NCI-H2029 (cell line): Measurements from ENCODE around the gene SERPINI1.

Experiments used
- DNase-seq: peaks from one replicate; lab custom pipeline; 2025; lab: John Stamatoyannopoulos, UW

Gene SERPINI1

DNA sequence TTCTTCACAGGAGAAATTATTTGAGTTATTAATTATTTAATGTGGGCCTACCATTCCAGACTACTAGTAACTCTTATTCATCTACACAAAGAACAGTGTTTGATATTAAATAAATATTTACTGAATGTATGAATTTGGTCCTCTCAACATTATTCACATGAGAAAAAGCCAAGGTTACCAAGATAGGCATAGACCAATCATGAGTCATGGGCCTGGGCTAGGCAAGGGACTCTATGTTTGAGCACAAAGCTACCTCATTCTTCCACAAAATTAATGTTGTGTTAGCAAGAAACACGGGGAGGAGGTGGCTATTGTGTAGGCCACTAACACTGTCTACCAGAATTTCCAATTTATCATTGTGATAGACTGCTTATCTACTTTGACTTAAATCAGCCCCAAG is 115.7 kb downstream of the SERPINI1 start:
- no peak for DNase-seq

DNA sequence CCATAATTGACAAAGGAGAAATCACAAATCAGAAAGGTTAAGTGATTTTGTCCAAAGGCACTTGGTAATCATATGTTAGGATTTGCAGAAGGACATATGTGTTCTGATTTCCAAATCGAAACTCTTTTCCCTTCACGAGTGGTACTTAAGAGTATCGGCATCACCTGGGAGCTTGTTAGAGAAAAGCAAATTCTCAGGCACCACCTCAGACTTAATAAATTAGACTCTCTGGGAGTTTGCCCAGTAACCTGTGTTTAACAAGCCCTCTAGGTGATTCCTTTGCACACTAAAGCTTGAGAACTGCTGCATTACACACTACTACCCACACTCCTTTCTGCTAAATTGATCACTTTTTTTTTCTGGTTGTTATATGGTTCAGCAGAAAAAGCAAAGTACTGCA is 116.2 kb downstream of the SERPINI1 start:
- DNase-seq, result no peak

DNA sequence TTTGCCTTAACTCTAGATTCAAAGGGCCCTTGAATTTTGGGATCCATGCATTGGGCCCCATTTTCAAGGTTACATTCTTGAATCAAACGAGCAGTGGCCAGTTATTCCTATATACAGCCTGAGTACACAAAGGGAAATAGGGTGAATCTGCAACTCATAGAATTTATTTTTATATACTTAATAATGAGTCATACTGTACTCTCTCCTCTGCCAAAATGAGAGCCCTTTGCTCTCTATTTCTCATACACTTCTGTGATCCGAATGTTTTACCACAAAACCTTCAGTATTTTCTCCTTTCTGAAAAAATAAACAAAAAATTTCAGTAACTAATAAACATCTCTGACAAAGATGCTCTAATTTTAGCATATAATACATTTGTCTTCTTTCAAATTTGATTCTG is 116.7 kb downstream of the SERPINI1 start:
- DNase-seq, result no peak

DNA sequence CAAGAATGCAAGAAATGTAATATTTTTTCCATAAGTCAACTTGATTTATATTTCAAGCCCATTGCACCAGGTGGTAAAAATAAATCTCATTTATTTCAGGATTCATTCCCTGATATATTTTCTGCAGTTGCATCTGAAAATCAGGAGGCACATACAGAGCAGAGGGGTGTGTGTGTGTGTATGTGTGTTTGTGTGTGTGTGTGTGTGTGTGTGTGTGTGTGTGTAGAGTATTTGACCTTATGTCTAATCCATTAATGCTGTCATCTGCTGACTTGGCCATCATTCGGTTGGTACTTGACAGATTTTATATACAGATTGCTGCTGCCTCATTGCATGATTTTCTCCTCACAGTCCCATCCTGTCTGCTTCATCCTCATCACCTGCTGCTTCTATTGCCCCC is 118.5 kb downstream of the SERPINI1 start:
- no peak for DNase-seq

DNA sequence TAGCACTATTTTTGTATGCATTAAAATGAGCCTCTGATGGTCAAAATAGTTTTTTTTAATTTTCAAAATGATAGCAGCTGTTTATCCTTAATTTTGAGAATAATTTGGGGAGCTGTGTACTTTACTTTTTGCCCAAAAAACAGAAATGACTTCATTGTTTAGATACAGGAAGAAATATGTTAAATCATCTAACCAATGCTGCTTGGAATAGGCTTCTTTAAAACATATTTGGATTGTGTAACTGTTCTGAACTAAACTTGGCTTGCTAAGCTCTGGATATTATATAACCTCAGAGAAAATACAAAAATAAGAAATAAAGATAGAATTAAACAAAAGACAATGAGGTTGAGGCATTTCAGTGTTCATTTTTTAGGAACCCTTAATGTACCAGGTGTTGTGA is 119.3 kb downstream of the SERPINI1 start:
- no peak for DNase-seq

DNA sequence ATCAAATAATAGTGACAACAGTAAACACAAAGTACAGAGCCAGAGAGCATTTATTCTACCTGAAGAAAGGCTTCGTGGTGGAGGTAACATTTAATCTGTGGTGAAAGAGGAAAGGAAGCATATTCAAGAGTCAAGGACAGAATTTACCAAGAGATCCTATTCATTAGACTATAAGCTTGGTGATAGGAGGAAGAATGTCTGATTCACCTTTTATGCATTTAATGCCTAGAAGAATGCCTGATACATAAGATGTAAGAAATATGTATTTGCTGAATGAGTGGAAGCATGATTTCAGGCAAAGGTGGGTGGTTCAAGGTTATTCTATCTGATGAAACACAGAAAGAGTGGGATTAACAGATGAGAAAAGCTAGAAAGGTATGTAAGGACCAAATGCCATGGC is 119.8 kb downstream of the SERPINI1 start:
- no peak for DNase-seq

DNA sequence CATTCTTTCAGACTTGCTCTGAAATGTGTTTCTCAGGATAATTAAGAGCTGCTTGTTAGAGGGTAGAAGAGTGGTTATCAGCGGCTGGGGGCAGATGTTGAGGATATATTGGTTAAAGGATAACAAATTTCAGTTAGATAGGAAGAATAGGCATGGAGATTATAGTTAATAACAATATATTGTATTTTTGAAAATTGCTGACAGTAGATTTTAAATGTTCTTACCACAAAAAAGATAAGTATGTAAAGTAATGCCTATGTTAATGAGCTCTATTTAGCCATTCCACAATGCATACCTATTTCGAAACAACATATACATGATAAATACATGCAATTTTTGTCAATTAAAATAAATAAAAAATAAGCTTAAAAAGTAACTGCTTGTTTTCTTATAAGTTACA is 123.3 kb downstream of the SERPINI1 start:
- no peak for DNase-seq

DNA sequence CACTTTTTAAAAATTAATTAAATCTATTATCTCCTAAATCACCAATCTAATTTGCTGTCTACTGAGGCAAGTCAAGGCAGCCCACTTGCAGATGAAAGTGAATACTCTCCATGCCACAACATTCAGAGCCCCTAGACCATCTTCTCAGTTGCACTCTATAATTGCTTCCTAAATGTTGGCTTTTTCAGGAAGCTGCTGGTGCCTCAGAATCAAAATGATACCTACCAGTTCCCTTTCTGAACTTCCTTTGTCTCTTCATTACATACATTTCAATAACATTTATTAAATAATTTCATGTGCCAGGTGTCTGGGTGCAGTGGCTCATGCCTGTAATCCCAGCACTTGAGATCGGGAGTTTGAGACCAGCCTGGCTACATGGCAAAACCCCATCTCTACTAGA is 124.1 kb downstream of the SERPINI1 start:
- no peak for DNase-seq

DNA sequence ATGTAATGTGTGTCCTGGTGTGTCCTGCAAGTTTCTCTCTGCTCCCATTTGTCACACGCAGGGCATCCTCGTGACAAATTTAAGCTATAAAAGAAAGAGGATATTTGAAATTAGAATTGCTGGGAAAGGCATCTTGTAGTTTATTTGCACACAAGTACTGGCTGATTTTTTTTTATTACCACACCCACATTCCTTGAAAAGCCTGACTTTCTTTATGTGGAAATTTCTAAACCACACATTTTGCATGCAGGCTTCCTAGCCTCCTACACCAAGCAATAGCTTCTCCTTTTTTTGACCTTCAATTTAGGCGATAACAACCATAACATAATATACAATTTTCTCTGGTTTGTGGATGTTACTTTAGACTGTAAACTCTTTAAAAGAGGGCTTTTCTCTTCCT is 126.1 kb downstream of the SERPINI1 start:
- no peak for DNase-seq

DNA sequence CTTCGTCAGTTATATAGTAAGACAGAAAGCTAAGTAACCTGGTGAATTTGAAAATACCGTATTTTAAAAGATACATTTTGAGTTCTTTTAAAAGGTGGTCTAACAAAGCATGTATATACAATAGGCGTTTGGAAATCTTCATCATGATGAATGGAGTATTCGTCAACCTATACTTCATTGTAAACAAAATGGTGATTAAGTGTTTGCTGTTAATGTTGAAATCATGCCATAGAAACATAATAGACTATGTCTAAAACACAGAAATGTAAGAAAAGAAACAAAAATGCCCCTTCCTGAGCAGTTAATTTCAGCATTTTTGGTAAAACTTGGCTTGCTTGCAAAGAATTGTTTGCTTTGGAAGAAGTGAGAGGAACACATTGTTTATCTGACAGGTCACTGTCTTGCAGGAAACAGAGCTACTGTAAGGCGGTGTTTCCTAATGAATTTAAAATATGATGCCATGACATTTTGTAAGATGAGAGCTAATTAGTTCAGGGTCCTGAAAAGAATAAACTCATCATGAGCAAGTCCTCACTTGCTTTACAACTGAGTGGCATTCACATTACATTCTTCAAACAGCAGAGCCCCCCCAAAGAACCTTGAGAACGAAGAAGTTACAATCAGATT is 126.7 kb downstream of the SERPINI1 start:
- no peak for DNase-seq

DNA sequence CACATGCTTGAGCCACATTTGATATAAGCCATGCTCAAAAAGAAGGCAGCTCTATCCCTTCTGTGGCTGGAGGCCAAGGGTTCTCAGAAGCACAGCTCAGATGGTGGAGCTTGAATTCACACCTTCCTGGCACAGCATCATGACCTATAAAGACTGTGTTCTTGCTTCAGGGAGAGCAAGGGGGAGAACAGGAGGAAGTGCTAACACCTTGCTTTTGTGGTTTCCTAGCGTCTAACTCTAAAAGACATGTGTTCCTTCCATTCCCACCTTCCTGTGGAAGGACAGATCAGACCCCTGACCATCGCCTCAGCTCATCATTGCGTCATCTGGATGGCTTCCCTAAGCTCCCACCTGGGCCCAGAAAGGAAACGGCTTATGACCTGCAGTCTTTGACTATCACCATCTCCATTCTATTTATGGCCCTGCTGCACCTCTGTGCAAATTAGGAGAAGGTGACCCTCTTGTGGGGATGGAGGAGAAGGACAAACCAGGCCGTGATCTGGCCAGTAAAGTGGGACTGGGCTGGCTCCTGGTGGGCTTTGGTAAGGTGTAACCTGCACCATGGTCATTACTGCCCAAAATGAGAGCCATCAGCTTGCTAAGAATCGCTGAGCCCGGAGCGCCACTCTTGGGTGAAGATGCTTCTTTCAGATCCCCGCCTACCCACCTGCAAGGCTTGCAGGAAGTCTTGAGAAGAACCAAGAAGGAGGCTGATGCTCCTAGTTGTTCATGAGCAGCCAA is 128.5 kb downstream of the SERPINI1 start:
- DNase-seq, result no peak

DNA sequence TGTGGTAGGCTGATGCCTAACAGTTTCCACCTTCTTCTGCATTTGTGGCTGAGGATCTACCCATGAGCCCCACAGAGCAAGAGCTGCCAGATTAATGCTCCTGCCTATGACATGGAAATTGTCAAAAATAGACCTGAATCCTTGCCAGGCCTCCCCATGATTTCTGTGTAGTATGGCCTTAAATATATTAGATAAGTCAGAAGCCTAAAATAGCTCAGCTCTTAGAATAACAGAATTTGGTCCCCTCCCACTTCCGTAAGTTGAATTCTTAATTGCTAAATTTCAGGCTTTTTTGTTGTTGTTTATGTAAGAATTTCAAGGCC is 129.0 kb downstream of the SERPINI1 start:
- DNase-seq, result no peak

DNA sequence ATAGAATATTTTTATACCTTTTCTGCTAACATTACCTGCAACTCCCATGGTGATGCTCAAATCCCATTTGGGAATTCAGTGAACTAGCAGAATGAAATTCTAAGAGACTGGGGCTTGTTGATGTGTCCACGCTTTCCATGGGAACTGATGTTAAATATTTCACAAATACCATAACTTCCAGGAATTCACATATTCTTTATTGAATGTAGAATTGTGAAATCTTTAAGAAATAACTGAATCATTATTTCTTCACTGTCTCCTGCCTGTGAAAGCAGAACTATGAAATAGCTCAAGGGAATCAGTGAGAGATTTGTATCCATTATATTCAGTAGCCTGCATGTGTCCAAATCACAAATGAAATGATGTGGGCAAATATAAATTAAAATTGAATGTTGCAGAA is 130.8 kb downstream of the SERPINI1 start:
- no peak for DNase-seq

DNA sequence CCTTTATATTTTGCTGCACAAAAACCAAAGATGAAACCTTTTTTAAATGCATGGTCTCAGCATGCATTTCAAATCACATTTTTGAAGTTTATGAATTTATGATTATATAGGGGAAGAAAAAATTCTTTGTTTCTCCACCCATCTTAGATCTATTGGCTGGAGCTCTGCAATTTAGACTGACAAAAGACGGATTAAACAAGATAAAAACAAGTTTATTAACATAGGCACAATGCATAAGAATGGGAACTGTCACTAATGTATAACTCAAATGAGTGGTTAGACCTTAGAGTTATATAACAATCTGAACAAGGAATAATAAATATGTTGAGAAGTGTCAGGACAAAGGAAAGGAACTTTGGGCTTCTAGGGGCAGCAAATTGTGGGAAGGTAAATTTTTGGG is 132.5 kb downstream of the SERPINI1 start:
- no peak for DNase-seq

DNA sequence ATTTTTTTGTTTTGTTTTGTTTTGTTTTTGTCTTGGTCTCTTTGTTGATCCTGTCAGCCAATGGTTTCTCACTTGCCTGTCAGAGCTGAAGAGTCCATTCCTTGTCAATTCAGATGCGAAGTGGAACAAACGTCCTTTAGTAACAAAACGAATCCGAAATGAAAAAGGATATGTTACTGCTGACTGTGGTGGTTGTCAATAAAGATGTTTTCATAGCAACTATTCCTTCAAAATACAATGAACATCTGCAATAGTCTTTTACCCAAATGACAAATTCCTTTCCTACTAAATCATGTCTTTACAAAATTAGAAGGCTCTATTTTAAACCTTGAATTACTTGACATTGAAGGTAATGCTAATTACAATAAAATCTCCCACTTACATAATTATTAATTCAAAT is 134.7 kb downstream of the SERPINI1 start:
- DNase-seq, result no peak

DNA sequence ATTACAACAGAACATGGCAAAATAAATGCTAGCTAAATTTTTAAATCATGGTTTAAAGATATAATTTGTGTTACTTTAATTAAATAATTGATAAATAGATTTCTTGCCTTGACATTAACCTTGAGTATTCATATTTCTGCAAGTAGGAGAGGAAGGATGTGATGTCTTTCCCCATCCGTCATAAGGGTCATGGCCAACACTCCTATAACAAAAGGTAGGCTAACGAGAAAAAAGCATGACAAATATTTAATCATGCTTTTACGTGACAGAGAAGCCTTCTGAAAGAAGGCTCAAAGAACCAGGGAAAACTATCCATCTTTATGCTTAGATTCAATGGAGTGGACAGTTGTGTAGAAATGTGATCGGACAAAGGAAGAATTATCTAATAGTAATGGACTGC is 135.2 kb downstream of the SERPINI1 start:
- no peak for DNase-seq

DNA sequence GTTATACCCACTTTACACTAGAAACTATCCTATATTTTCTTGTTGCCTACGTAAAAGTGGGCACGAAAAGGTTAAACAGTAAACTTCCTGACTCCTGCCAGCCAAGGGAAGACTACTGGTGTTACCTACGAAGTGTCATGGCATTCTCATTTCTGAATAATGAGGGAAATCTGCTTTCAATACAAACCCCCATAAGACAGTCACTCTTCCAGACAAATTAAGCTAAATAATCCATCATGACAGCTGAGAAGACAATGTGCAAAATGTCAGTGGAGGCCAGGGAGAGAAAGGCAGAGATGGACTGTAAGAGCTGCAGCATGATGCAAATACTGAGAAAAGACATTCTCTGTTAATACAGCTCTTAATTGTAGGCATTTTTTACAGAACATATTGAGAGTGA is 136.5 kb downstream of the SERPINI1 start:
- no peak for DNase-seq

DNA sequence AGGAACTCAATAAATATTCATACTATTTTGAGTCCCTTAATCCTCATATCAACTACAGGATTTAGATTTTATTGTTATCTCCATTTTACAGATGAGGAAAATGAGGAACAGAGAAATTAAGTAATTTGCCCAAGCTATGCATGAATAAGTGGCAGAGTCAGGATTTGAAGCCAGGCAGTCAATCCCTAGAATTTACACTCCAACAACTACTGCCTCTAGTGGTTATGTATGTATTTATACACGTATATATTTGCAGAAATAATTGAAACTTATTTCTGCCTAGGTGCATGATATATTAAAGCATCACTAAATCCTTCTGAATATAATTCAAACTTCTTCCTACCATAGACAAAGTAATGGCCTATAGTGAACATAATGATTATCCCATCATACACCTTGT is 137.4 kb downstream of the SERPINI1 start:
- no peak for DNase-seq

DNA sequence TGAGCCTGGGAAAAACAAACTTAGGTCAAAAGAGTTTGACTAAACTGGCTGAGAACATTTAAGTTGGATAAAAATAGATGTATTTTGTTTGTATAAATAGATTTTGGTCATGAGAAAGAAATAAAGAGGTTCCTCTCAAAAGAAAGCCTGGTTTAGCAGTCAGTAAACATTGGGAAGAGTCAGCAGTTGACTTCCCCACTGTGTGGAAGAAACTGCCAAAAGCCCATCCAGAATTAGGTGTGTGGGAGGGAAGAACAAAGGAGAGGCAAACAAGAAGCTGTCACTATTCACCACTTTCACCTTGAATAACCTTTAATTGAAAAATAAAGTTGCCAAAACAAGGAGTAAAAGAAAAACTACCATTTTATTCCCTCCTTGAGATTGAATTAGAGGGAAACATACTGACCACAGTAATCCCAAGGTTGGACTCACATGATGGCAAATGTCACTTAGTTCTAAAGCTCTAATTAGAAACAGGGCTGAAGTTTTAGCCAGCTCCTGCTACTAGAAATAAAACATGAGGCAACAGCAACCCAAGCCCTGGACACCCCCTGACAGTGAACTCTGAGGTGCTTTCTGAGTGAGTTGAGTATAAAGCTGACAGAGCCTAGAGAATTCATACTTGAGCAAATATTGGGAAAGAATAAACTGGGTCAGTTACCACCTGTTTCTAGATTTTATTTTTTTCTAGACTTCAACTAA is 139.3 kb downstream of the SERPINI1 start:
- no peak for DNase-seq
